ENCODE measurements around the gene CMPK2.

DNA sequence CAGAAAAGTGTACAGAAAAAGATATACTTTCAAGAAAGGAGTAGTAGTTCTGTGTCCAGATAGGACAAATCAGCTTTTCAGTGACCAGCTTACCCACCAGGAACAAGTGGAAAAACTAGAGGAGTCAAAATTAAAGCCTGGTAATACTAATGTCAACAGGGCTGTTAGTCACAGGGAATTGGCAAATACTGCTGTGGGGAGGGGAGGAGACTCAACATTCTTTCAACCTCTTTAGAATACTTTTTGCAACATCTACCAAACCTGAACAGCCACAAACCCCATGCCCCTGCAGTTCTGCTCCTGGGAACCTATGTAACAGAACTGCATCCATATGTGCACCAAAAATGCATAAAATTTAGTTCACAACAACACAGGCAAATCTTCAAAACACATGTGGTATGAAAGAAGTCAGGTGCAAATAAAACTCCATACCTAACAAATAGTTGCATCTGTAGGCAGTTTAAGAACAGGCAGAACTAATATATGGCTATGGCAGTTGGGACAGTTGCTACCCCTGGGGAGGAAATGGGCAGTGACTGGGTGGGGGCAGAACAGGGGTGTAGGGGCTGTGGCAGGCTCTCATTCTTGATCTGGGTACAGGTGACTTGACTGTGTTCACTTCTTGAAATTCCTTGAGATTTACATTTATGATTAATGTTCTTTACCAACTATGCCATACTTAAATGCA, 9.7 kb downstream of the CMPK2 start:
- TF ChIP-seq, protein P1, sequence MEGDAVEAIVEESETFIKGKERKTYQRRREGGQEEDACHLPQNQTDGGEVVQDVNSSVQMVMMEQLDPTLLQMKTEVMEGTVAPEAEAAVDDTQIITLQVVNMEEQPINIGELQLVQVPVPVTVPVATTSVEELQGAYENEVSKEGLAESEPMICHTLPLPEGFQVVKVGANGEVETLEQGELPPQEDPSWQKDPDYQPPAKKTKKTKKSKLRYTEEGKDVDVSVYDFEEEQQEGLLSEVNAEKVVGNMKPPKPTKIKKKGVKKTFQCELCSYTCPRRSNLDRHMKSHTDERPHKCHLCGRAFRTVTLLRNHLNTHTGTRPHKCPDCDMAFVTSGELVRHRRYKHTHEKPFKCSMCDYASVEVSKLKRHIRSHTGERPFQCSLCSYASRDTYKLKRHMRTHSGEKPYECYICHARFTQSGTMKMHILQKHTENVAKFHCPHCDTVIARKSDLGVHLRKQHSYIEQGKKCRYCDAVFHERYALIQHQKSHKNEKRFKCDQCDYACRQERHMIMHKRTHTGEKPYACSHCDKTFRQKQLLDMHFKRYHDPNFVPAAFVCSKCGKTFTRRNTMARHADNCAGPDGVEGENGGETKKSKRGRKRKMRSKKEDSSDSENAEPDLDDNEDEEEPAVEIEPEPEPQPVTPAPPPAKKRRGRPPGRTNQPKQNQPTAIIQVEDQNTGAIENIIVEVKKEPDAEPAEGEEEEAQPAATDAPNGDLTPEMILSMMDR (conservative IDR thresholded peaks at IDR 0.05 in 1 of 2, IDR thresholded peaks at IDR 0.05 in 1 of 2; ENCODE audit: extremely low read depth in 1 of 2, insufficient read depth in 1 of 2, low read depth in 1 of 2, low read length in 2 of 2): no peak
- no peak for TF ChIP-seq EZH2 (IDR thresholded peaks at IDR 0.05; ENCODE audit: borderline replicate concordance, low read length)

All from mammary epithelial cell (primary cell).